Astrocyte (in vitro differentiated cells and primary cell): ENCODE results near the gene UAP1L1.

ENCODE experiments used
- CTCF ChIP-seq: IDR thresholded peaks from 2 replicates; pipeline ENCODE4 v1.5.1; 2011; ENCODE audit warnings: low read depth, mild to moderate bottlenecking, inconsistent platforms, low read length, moderate library complexity; ENCODE audit not compliant: insufficient read depth
- EZH2 ChIP-seq: IDR thresholded peaks from 2 replicates; pipeline ENCODE4 v1.6.1; 2012; ENCODE audit warnings: mild to moderate bottlenecking, low read length, inconsistent platforms; ENCODE audit not compliant: insufficient read depth

- TF ChIP-seq CTCF (no peak), EZH2 (no peak)
These were observed 32.7 kb upstream of the UAP1L1 start for GRCh38 chr9:137044502-137045177.
